GM12875 (cell line): ENCODE data around the gene SLC6A13.
"Not testable (repeated sequence)": the region's sequence is repeated elsewhere in the genome, so short reads cannot be mapped to it uniquely, and the experiment has no call there.

Experiments used
- H3K4me3 ChIP-seq: one replicate; pipeline ENCODE4 v1.5.1; 2011; ENCODE audit warnings: low read depth, low read length, control low read depth
- TF ChIP-seq, protein P1 (sequence below): IDR thresholded peaks from 2 replicates; pipeline ENCODE4 v1.5.1; 2011; ENCODE audit warnings: low read depth, mild to moderate bottlenecking, control low read depth, inconsistent platforms, low read length, moderate library complexity, borderline replicate concordance; ENCODE audit not compliant: insufficient read depth

The SLC6A13 gene

DNA sequence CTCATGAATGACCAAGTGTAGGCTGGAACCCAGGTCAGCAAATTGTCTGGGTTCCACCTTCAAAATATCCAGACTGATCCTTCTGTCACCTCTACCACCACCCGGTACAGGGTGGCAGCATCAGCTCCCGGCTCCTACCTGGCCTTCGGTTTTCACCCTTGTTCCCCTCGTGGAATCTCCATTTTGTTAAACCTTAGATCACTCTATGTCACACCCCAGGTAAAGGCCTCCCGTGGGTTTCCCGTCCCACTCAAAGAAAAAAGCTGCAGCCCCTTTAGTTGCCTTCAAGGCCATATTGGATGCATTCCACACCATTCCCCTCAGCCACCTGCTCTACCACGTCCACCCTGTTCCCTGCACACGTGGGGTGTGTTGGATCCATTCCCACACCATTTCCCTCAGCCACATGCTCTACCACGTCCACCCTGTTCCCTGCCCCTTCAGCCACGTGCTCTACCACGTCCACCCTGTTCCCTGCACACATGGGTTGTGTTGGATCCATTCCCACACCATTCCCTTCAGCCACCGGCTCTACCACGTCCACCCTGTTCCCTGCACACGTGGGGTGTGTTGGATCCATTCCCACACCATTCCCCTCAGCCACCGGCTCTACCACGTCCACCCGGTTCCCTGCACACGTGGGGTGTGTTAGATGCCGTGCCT lies 23.8 kb downstream of the SLC6A13 start:
- TF ChIP-seq, protein P1, sequence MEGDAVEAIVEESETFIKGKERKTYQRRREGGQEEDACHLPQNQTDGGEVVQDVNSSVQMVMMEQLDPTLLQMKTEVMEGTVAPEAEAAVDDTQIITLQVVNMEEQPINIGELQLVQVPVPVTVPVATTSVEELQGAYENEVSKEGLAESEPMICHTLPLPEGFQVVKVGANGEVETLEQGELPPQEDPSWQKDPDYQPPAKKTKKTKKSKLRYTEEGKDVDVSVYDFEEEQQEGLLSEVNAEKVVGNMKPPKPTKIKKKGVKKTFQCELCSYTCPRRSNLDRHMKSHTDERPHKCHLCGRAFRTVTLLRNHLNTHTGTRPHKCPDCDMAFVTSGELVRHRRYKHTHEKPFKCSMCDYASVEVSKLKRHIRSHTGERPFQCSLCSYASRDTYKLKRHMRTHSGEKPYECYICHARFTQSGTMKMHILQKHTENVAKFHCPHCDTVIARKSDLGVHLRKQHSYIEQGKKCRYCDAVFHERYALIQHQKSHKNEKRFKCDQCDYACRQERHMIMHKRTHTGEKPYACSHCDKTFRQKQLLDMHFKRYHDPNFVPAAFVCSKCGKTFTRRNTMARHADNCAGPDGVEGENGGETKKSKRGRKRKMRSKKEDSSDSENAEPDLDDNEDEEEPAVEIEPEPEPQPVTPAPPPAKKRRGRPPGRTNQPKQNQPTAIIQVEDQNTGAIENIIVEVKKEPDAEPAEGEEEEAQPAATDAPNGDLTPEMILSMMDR: no peak
- H3K4me3 ChIP-seq: no peak overlapping the region

DNA sequence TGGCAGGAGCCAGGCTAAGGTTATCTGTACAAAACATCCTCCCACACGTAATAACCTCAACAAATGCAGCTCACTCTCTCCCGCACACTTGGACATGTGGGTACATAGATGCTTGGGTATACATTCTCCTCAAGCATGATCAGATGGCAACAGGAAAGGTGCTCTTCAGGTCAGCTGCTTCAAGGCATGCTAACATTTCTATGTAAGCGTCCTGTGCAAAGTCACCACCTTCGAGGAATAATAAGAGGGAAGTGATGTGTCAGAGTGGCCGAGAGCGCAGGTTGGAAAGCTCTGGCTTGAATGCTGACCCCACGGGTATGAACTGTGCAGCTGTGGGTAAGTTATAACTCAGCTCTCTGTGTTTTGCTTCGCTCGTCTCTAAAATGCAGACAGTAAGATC lies 24.5 kb downstream of the SLC6A13 start:
- no peak overlapping the region for H3K4me3 ChIP-seq
- TF ChIP-seq, protein P1: no peak

DNA sequence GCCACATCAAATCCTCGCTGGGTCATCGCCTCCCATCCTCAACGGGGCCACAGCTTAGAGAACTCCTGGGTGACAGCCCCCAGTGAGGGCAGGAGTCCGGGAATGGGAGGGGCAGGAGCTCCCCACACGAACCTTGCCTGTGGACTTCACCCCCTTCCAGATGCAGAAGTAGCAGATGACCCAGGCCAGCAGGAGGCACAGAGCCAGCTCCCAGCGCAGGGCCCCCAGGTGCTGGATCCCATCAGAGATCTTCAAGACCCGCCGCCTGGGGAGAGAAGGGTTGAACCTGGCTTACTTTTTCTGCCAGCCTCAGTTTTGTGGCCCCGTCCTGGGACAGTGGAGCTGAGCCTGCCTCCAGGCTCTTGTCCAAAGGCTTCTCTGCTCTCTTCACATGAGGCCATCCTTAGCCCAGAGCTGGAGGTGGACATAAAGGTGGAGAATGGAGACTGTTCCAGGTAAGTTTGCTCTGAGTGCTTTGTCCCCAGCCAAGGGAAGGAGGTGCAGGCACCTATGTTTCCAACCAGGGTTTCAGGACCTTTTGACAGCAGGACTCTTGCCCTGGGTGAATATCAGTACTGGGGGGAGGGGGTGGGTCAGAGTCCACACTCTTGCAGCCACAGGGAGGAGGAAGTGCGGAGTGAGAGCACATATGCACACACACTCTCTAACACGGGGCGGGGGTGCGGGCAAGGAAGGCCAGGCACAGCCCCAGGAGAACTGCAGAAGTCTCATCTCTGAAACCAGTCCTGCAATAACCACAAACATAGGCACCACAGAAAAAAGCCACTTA lies 25.4 kb downstream of the SLC6A13 start:
- TF ChIP-seq, protein P1: no peak
- H3K4me3 ChIP-seq: no peak overlapping the region

DNA sequence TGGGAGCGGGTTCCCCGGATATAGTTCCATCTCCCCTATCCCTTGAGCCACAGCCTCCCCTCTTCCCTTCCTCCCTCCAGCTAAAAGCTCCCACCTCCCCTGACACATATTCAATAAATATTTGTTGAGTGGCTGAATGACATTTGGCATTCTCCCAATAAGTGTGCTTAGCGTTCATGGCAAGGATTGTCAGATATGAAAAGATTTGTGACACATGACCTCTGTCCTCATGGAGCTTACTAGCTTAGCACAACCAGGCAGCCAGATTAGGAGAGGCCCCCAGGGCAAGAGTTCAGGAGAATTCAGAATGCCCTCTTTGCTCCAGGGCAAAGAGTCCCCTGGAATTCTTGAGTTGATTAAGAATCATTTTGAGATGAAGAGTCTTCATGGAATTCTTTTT lies 26.2 kb downstream of the SLC6A13 start:
- TF ChIP-seq, protein P1: no peak
- H3K4me3 ChIP-seq: no peak overlapping the region

DNA sequence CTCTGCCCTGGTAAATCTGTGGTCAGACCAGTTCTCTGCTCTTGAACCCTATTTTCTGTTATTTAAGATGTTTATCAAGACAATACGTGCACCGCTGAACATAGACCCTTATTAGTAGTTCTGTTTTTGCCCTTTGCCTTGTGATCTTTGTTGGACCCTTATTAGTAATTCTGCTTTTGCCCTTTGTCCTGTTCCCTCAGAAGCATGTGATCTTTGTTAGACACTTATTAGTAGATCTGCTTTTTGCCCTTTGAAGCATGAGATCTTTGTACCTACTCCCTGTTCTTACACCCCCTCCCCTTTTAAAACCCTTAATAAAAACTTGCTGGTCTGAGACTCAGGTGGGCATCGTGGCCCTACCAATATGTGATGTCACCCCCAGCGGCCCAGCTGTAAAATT lies 26.7 kb downstream of the SLC6A13 start:
- not testable (repeated sequence) for H3K4me3 ChIP-seq

DNA sequence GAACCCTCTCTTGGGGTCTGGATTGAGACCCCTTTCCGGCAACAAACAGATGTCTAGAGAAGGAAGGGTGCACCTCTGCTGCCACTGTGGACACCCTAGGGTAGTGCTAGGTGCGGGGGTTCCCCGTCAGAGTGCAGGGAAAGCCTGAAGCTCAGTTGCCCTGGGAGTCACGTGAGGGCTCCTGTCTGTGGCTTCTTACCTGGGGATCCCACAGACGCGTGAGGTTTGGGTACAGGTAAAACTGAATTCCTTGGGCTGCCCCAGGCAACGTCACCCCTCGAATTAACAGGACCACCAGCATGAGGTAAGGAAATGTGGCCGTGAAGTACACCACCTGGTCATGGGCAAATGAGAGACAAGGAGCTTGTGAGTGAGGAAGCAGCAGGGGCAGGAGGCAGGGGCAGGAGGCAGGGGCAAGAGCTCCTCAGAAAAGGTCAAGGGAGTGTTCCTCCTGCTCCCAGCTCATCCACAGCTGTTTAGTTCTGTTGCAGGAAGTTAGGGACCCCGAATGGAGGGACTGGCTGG lies 27.7 kb downstream of the SLC6A13 start:
- H3K4me3 ChIP-seq: no peak overlapping the region

DNA sequence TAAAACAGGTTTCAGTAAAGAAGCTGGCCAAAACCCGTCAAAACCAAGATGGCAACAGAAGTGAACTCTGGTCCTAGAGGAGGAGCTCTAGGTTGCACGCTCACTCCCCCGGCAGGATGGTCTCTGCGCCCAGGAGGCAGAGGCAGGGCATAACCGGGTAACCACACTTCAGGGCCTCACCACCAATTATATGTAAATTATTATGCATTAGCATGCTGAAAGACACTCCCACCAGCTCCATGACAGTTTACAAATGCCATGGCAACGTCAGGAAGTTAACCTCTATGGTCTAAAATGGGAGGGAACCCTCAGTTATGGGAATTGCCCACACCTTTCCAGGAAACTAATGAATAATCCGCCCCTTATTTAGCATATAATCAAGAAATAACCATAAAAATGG lies 28.6 kb downstream of the SLC6A13 start:
- TF ChIP-seq, protein P1: no peak

More for the DNA sequence above, 27.7 kb downstream of the SLC6A13 start:
- TF ChIP-seq, protein P1: no peak

More for the DNA sequence above, 28.6 kb downstream of the SLC6A13 start:
- H3K4me3 ChIP-seq: no peak overlapping the region
